Heart left ventricle (tissue), 13 donors: ENCODE data around the gene TRMT2A.

Experiments
- CTCF ChIP-seq, 12 donors: fragments of 200-600 bp; sonication (generic) in 4 of 12; IDR thresholded peaks; one replicate each; pipeline versions ENCODE4 v1.5.0 to v1.8.0; 2018 to 2022; ENCODE audit warnings: antibody characterized with exemption in 12 of 12, mild to moderate bottlenecking in 5 of 12
- POLR2A ChIP-seq, 2 donors: fragments of 450-650 bp; IDR thresholded peaks; one replicate each; pipeline ENCODE4 v1.6.1; 2017; ENCODE audit warnings: antibody characterized with exemption in 2 of 2, mild to moderate bottlenecking in 2 of 2, moderate library complexity in 2 of 2
- donor health status: ischemic (EF 13 %, LVEDD 7.1; RV severe dilation, severe dysfunction).
- donor health status: DM: no; HTN: yes; CAD: no.
- donor health status: DM: no; HTN: no; CAD: no.
- donor health status: ischemic (EF 25% LVEDD 6.9; RV normal size, moderate dysfunction).
- donor health status: ischemic (EF 25% LVEDD 5.7; RV mildly dilated, moderate dysfunction).
- donor health status: ischemic (EF 35%, LVEDD 5.7; RV mildly dilated, moderate dysfunction).
- donor health status: nonischemic (EF 11% LVEDD 7.7; RV severe dilation, severe dysfunction).
- donor health status: DM: yes; HTN: yes; CAD: no.
- donor health status: PGD.
- donor health status: ischemic (EF 29% LVEDD 5.4; RV normal size, mild dysfunction).
- donor health status: nonischemic (EF 23%, LVEDD 6.1; RV moderate dilation, normal function).

DNA sequence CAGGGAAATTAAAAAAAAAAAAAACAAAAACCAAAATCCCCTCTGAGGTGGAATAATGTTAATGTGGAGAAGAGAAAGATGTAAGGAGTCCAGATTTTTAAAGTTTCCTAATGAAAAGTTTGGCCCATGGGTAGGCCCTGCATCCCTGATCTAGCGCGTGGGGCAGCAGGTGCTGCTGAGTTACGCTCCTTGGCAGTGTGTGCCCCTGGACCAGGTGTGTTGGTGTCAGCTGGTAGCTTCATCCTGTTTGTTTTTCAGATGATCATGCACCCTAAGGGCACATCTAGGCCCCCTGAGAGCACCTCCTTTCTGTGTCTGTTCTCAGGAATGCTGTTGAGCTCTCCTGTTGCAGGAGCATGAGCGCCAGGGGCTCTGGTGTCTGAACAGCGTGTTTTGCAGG, 30.3 kb downstream of the TRMT2A start:
- no peak for TF ChIP-seq POLR2A (IDR thresholded peaks at IDR 0.05)
- no peak for TF ChIP-seq CTCF (IDR thresholded peaks at IDR 0.05)
